Bronchus fibroblast of lung (primary cell): Measurements from ENCODE around the gene MLPH. TPM values are rescaled to one million over a fixed set of nuclear protein-coding genes. Genes with fewer than 3 reads are reported as not detected.

Experiments used
- total RNA-seq: library from RNA; depleted of rRNA; stranded (reverse); fragments of >200 nt; gene quantifications from 2 replicates; pipeline ENCODE4 v1.2.3, GENCODE V29; 2015

The MLPH gene, protein sequence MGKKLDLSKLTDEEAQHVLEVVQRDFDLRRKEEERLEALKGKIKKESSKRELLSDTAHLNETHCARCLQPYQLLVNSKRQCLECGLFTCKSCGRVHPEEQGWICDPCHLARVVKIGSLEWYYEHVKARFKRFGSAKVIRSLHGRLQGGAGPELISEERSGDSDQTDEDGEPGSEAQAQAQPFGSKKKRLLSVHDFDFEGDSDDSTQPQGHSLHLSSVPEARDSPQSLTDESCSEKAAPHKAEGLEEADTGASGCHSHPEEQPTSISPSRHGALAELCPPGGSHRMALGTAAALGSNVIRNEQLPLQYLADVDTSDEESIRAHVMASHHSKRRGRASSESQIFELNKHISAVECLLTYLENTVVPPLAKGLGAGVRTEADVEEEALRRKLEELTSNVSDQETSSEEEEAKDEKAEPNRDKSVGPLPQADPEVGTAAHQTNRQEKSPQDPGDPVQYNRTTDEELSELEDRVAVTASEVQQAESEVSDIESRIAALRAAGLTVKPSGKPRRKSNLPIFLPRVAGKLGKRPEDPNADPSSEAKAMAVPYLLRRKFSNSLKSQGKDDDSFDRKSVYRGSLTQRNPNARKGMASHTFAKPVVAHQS
- total RNA-seq: 26.6 and 27.2 TPM in 2 replicates

DNA sequence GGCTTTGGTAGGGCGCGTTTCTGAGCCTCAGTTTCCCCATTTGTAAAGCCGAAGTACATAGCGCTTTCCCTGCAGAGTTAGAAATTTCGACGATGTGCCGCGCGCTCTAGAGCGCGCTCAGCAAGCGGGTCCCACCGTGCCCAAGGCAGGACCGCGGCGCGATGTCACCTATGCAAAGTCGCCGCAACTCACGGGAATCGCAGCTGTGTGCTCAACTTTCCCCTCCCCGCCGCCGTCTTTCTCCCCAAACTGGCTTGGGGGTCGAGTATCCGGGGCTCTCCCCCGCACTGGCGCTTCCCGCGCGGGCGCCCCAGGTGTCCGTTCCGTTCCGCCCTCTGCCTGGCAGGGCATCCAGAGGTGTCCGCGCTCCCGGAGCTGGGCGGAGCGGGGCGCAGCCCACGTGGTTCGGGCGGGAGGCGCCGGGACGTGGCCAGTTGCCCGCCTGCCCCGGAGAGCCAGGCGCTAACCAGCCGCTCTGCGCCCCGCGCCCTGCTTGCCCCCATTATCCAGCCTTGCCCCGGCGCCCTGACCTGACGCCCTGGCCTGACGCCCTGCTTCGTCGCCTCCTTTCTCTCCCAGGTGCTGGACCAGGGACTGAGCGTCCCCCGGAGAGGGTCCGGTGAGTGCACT, at the start of gene MLPH:
Gene MLPH (plus strand): TSS at position 433 of the 630 bp plus-strand sequence. CDS start 6,176 bp downstream, outside the sequence.

DNA sequence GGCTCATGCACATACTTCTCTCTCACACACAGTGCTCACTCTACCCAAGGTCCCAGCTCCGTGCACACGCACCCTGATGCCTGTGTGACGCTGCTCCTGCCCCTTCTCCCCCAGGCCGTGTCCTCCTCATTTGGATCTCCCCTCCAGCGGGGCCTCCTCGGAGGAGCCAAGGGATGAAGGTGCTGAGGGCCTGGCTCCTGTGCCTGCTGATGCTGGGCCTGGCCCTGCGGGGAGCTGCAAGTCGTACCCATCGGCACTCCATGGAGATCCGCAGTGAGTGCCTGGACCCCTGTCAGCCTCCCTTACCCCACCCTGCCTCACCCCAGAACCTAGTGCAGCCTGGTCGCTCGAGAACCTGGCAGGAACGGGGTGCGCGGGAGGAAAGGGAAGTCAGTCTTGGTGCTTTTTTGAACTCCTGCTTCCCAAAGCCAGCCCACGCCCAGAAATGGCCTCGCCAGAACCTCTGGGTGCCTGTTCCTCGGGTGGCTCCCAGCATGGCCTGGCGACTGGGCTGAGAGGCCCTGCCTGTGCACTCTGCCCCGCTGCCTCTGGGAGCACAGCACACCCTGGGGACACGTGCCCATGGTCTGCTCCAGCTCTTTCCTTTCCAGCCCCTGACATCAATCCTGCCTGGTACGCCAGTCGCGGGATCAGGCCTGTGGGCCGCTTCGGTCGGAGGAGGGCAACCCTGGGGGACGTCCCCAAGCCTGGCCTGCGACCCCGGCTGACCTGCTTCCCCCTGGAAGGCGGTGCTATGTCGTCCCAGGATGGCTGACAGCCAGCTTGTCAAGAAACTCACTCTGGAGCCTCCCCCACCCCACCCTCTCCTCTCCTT, 79.6 kb downstream of the MLPH start, which contains the start of gene PRLH:
Gene PRLH (plus strand): TSS at position 174 of the 835 bp plus-strand sequence. CDS start 0 bp downstream, at position 174.

DNA sequence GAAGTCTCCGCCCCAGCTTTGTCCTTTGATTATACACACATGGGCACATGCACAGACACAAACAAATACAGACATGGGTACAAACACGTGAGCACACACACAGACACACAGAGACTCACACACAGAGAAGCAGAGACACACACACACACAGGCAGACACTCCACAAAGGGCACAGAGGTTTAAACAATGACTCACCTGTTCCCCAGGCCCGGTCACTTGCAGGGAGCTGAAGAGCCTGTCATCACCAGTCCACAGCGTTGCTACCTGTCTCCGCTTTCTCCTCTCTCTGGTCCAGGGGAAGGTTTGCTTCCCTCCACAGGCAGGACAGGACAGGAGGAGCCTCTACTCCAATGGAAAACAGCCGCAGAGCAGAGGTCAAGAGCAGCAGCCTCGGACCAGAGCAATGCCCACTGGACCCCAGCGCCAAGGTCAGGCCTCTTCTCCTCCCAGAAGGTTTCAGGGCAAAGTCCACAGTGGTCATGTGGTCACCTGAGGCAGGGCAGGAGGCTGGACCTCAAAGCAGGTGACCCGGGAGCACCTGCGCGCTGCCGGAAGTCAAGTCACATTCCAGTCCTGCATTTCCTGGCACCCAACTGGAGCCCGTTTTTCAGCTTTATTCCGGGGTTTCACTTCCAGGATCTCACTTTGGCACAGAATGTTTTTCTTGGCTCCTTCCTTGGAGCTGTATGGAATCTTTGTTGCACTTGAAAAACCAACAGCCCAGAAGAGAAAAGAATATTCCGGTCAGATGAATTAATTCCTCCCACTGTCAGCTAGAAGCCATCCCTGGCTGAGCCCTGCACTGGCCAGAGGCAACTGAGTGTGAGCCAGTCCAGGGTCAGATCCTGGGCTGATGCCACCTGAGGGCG, 103.5 kb downstream of the MLPH start, which contains the start of gene RAB17:
Gene RAB17 (minus strand): TSS at position 463 of the 869 bp plus-strand sequence. CDS start 4,580 bp downstream, outside the sequence.

Other genes starting within 250 kb of the MLPH start
- 589 and 614 TPM in 2 replicates for gene COL6A3, start 73.1 kb upstream of the MLPH start, total RNA-seq
- gene PRLH, start 79.3 kb downstream of the MLPH start, total RNA-seq: not detected in 2 replicates
- gene RAB17, start 103.5 kb downstream of the MLPH start, total RNA-seq: under 0.01 and 0.67 TPM in 2 replicates
- 34.5 and 38.5 TPM in 2 replicates for gene LRRFIP1, start 140.3 kb downstream of the MLPH start, total RNA-seq